GM19328 (cell line): Measurements from ENCODE around the gene SLK.

Experiments
- ATAC-seq: cut with Tn5 transposase; IDR thresholded peaks from one replicate; pipeline ENCODE4 v1.9.1; 2021; ENCODE audit warnings: mild to moderate bottlenecking, moderate library complexity; ENCODE audit not compliant: unreplicated experiment

The SLK gene

GRCh38 chr10:103939522-103939921, 27.4 kb upstream of the SLK start:
- ATAC-seq, result no peak

GRCh38 chr10:103941801-103942200, 25.1 kb upstream of the SLK start:
- ATAC-seq, result no peak

GRCh38 chr10:103942866-103943265, 24.1 kb upstream of the SLK start:
- no peak for ATAC-seq

DNA sequence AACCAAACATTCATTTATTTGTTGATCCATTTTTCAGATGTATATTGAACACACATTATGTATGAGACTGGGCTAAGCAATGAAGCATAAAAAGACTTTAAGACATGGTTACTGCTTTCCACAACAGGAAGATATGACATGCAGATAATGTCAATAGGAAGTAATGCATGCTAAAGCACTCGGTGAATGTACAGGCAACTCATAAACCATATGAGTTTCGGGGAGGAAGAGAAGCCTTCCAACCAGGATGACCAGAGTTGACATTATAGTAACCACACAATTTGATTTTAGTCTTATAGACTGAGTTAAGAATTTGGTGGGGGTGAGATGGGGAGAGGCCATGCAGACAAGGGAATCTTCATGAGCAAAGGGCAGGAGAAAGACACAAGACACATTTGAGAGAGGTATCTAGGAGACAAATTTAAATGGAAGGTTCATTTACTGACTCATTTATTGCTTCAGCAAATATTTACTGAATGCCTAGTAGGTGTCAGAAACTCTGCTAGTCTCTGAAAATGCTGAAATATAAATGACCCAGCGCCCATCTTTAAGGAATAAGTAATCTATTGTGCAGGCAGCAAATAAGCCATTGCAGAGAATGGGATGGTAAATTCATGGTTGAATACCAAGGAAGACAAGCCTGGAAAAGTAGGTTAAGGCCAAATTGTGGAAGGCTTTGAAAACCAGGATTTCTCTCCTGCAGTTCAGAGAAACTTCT, 19.0 kb upstream of the SLK start:
- ATAC-seq, result no peak

DNA sequence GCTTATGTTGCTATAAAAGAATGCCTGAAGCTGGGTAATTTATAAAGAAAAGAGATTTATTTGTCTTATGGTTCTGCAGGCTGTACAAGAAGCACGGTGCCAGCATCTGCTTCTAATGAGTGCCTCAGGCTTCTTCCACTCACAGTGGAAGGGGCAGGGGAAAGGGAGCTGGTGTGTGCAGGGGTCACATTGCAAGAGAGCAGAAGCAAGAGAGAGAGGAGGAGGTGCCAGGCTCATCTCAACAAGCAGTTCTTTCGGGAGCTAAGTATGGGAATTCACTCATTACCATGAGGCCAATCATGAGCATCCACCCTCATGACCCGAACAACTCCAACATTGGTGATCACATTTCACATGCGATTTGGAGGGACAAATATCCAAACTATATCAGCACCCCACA, 17.2 kb upstream of the SLK start:
- no peak for ATAC-seq

GRCh38 chr10:103951183-103951582, 15.8 kb upstream of the SLK start:
- ATAC-seq, result no peak

- ATAC-seq, result no peak
These were observed 15.0 kb upstream of the SLK start for GRCh38 chr10:103951942-103952341.

DNA sequence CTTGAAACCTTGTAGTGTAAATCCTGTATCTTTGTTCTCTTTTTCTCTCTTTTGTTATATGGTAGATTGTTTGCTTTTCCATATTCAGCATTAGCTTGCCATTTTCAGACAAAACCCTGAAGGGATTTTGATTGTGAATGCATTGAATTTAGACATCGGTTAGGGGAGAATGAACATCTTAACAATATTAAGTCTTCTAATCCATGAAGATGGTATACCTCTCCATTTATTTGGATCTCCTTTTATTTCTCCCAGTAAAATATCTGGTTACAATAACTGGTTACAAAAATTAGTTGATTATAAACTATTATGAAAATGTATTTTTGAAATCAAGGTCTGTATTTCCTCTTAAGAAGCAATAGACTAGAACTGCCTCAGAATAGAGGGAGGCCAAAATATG, 12.4 kb upstream of the SLK start:
- no peak for ATAC-seq

- no peak for ATAC-seq
These were observed 7.9 kb upstream of the SLK start for GRCh38 chr10:103958996-103959395.

GRCh38 chr10:103960103-103960502, 6.8 kb upstream of the SLK start:
- ATAC-seq, result no peak

DNA sequence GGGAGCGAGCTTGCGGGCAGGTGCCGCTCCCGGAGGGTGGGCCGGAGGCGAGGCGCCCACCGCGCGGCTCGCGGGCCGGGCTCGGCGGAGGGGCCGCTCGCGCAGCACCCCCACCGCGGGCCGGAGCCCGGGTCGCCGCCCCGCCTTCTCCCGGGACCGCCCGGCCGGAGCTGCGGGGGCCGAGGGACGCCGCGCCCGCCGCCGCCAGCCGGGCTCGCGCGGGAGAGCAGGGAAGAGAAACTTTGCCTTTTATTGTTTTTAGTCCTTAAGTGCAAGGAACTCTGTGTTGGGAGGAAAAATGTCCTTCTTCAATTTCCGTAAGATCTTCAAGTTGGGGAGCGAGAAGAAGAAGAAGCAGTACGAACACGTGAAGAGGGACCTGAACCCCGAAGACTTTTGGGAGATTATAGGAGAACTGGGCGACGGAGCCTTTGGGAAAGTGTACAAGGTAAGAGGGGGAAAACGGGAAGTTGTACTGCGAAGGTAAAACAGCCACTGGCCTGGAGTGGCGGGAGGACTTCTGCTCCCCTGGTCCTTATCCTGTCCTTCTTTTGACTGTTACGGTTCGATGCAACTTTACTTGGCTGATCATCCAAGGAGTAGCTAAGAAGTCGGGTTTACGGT, 620 bp downstream of the SLK start:
- ATAC-seq, result peak; percentile 42

- no peak for ATAC-seq
These were observed 1.8 kb downstream of the SLK start for GRCh38 chr10:103968441-103969391.

DNA sequence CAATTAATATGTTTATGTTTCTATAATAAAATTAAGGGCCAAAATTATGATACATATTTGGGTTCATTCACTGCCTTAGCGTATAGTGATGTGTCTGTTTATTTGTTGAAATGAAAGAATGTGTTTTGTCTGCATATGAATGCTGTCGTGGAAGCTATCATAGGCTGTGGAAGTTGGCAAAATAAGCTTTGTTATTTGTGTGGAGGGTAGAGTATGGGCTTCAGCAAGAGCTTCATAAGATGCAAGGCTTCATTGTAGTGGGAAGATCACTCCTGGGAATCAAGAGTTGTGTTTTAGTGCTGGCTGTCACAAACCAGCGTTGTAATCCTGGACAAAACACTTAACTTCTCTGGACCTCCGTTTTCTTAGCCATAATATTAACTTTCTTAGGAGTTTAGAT, 2.5 kb downstream of the SLK start:
- no peak for ATAC-seq

DNA sequence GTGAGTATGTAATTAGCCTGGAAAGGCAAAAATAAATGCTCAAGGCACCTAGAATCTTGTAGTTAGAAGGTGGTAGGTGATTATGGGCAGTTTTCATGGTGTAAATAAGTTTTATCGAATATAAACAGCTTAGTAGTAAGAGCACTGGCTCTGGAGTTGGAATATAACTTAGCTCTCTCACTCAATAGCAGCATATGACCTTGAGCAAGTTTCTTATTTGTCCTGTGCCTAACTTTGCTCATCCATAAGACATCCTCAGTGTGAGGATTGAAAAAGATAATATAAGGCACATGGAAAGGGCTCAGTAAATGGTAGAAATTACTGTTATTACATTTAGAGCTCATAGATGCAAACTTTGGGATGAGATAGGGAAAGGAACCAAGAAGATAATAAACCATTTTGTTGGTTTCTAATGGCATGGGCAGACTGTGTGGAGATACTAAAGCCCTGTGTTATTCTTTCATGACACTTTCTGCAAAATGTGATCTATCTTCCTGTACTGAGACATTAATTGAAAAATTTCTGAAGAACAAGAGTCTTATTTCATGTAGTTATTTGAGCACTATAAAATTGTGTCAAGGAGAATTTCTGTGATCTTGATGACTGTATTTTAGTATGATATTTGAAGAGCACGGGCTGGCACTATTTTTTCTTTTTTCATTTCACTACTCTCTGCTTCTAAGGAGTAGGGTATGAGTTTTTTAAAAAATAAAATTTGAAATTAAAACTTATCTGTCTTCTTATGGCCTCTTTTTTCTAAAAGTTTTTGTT, 3.1 kb downstream of the SLK start:
- no peak for ATAC-seq

DNA sequence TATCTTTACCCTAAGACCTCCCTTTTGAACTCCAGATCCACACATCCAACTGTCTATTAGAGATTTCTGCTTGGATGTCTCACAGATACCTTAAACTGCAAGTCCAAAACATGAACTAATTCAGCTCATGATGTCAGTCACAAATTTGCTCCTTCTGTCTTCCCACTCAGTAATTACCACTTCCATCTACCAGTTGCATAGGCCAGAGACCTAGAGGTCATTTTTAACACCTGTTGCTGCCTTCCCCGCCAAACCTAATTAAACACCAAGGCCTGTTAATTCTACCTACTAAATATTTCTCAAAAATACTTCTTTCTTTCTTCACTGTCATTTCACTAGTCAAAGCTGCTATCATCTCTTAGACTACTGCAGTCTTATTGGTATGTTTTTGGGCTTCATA, 8.2 kb downstream of the SLK start:
- ATAC-seq, result no peak

- no peak for ATAC-seq
These were observed 10.3 kb downstream of the SLK start for GRCh38 chr10:103977204-103977603.

DNA sequence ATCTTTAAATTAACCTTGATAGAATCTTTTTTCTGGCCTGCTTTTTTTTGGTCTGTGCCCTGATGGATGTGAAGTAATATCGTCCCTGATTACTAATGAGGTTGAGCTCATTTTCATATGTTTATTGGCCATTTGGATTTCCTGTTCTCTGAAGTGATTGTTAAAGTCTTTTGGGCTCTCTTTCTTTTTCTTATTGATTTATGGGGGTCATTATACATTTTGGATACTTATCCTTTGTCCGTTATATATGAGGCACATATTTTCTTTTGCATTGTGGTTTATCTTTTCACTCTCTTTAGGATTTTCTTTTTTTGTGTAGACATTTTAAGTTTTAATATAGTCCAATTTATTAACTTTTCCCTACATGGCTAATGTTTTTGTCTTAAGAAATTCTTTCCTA, 12.6 kb downstream of the SLK start:
- no peak for ATAC-seq

DNA sequence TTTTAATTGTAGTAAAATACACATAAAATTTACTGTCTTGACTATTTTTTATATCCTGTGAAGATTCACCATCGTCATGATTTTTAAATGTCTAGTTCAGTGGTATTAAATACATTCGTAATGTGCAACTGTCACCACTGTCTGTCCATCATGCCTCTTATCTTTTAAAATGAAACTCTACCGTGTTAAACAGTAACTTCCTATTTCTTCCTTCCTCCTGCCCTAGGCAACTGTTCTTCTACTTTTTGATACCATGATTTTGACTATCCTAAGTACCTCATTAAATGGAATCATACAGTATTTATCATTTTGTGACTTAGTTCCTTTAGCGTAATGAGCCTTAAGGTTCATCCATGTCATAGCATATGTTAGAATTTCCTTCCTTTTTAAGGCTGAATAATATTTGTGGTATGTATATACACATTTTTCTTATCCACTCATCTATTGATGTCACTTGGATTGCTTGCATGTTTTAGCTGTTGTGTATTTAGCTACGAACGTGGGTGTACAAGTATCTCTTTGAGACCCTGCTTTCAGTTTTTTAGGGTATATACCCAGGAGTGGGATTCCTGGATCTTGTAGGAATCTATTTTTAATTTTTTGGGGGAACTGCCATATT, 13.5 kb downstream of the SLK start:
- ATAC-seq, result no peak

- no peak for ATAC-seq
These were observed 15.7 kb downstream of the SLK start for GRCh38 chr10:103982639-103983038.

GRCh38 chr10:103983367-103983911, 16.5 kb downstream of the SLK start:
- peak; percentile 74 for ATAC-seq
